CD4-positive, alpha-beta memory T cell (primary cell): ENCODE measurements around the gene KCNH6. TPM values are rescaled to one million over a fixed set of nuclear protein-coding genes. Genes with fewer than 3 reads are reported as not detected.

Experiments
- CTCF ChIA-PET: fragments of 350-600 bp; sonication (Branson Sonifier 250); formaldehyde crosslinking; loops from one replicate; lab custom pipeline; 2021; ENCODE audit warnings: inconsistent platforms; ENCODE audit not compliant: partially characterized antibody; lab: Charles Lee
- POLR2A ChIA-PET: fragments of 350-600 bp; sonication (Branson Sonifier 250); formaldehyde crosslinking; loops from one replicate; lab custom pipeline; 2021; ENCODE audit not compliant: partially characterized antibody; lab: Charles Lee
- DNase-seq, 5 donors: peaks; one replicate each; pipeline versions ENCODE4 v3.0.0 to v3.0.0-alpha.2; 2020 to 2022; ENCODE audit warnings: mixed read lengths in 1 of 5
- H3K27ac ChIP-seq: one replicate; pipeline ENCODE4 v1.7.0; 2013; ENCODE audit warnings: low read depth, low read length
- H3K27me3 ChIP-seq: 2 replicates; pipeline ENCODE4 v1.7.0; 2013; ENCODE audit warnings: mild to moderate bottlenecking, low read length, moderate library complexity; ENCODE audit not compliant: insufficient read depth
- H3K36me3 ChIP-seq: 2 replicates; pipeline ENCODE4 v1.7.0; 2013; ENCODE audit warnings: mild to moderate bottlenecking, low read length, moderate library complexity; ENCODE audit not compliant: insufficient read depth
- H3K4me1 ChIP-seq: 2 replicates; pipeline ENCODE4 v1.7.0; 2013; ENCODE audit warnings: mild to moderate bottlenecking, low read length, moderate library complexity; ENCODE audit not compliant: insufficient read depth
- H3K4me3 ChIP-seq, 2 donors: one replicate each; pipeline ENCODE4 v1.7.0; 2013; ENCODE audit warnings: low read length in 2 of 2, mild to moderate bottlenecking in 1 of 2
- H3K9me3 ChIP-seq, 2 donors: one replicate each; pipeline ENCODE4 v1.7.0; 2013; ENCODE audit warnings: low read length in 2 of 2, control low read depth in 1 of 2; ENCODE audit not compliant: control insufficient read depth in 1 of 2
- H3K27ac Mint-ChIP-seq, 7 donors: one replicate each; pipeline ENCODE4 v1.8.0; 2020 to 2021; ENCODE audit warnings: mixed read lengths in 7 of 7, mild to moderate bottlenecking in 6 of 7, inconsistent platforms in 3 of 7, moderate library complexity in 3 of 7
- H3K27me3 Mint-ChIP-seq, 2 donors: one replicate each; pipeline ENCODE4 v1.8.0; 2020 to 2021; ENCODE audit warnings: mixed read lengths in 2 of 2
- H3K36me3 Mint-ChIP-seq, 2 donors: one replicate each; pipeline ENCODE4 v1.8.0; 2020 to 2021; ENCODE audit warnings: mixed read lengths in 2 of 2, inconsistent platforms in 1 of 2, mild to moderate bottlenecking in 1 of 2
- H3K4me1 Mint-ChIP-seq, 4 donors: one replicate each; pipeline ENCODE4 v1.8.0; 2020 to 2021; ENCODE audit warnings: mixed read lengths in 4 of 4, mild to moderate bottlenecking in 1 of 4
- H3K4me3 Mint-ChIP-seq, 8 donors: one replicate each; pipeline ENCODE4 v1.8.0; 2020 to 2021; ENCODE audit warnings: mixed read lengths in 8 of 8, mild to moderate bottlenecking in 7 of 8, moderate library complexity in 6 of 8, inconsistent platforms in 3 of 8
- H3K9me3 Mint-ChIP-seq, 8 donors: one replicate each; pipeline ENCODE4 v1.8.0; 2020 to 2021; ENCODE audit warnings: mixed read lengths in 8 of 8, mild to moderate bottlenecking in 5 of 8, inconsistent platforms in 3 of 8, moderate library complexity in 1 of 8
- intact Hi-C: fragments of 100-400 bp; cut with micrococcal nuclease; formaldehyde crosslinking; loops from one replicate; pipeline ENCODE4 v1.15.1; 2023
- polyA plus RNA-seq, 2 donors: library from polyadenylated mRNA; unstranded; fragments of 300-500 nt; fragmentation: Illumina TruSeq; gene quantifications; one replicate each; pipeline ENCODE4 v1.2.3, GENCODE V29; 2021
- total RNA-seq, 2 experiments: library from RNA; stranded (reverse); gene quantifications; one replicate each; pipeline ENCODE4 v1.2.3, GENCODE V29; 2021

KCNH6 gene
- total and polyA plus RNA-seq, 4 experiments from 2014 or later = not detected

DNA sequence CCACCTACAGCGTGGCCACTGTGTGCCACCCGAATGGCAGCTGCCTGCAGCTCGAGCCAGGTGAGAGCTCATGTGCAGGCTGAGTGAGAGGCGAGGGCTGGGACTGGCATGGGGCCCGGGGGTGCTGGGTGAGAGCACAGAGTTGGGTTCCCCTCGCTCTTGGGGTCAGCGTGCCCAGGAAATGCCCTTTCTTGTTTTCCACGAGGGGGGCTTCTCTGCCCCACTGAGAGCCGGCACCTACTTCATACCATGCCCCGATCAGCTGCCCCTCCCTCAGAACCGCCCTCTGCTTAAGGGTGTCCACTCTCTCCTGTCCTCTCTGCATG lies 36.2 kb upstream of the KCNH6 start:
- DNase-seq = no peak
- Mint-ChIP-seq H3K4me1 (no peaks in the 10 kb centered on the region), H3K4me3 (no peak overlapping the region), H3K27ac (no peak overlapping the region), H3K9me3 (no peaks in the 10 kb centered on the region), H3K27me3 (no peaks in the 10 kb centered on the region), H3K36me3 (peaks cover 5 to 21% of the 10 kb centered on the region in 2 donors)
- POLR2A ChIA-PET = interaction anchor here (0.9 to 1.5 kb wide), 3 partner anchors 9 to 61 kb away, joined by 3 read pairs; no protein-coding TSS in a partner anchor
- H3K4me3 ChIP-seq = no peak overlapping the region
- no peaks in the 10 kb centered on the region for H3K9me3 ChIP-seq
- no peaks in the 10 kb centered on the region for H3K4me1 ChIP-seq
- CTCF ChIA-PET = interaction anchor here (0.6 to 1.4 kb wide), 4 partner anchors 9 to 125 kb away, joined by 3 read pairs; no protein-coding TSS in a partner anchor
- no peaks in the 10 kb centered on the region for H3K27me3 ChIP-seq
- intact Hi-C loops = no loop called here
- H3K27ac ChIP-seq = no peak overlapping the region
- no peaks in the 10 kb centered on the region for H3K36me3 ChIP-seq

DNA sequence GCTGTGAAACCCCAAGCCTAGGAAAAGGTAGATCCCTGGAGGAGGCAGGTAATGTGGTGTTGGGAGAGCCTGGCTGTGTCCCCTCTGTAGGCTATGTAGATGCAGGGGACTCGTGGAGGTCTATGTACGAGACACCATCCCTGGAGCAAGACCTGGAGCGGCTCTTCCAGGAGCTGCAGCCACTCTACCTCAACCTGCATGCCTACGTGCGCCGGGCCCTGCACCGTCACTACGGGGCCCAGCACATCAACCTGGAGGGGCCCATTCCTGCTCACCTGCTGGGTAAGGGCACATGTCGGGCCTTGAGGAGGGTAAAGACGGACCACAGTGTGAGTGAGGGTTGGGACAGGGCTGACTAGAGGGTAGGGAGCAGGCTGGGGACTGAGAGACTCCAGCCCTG lies 34.3 kb upstream of the KCNH6 start:
- H3K27ac ChIP-seq = no peak overlapping the region
- Mint-ChIP-seq H3K4me1 (no peaks in the 10 kb centered on the region), H3K9me3 (no peaks in the 10 kb centered on the region), H3K36me3 (peaks cover 0 to 12% of the 10 kb centered on the region in 2 donors), H3K4me3 (no peak overlapping the region), H3K27me3 (no peaks in the 10 kb centered on the region), H3K27ac (no peak overlapping the region)
- no peak overlapping the region for H3K4me3 ChIP-seq
- H3K27me3 ChIP-seq = no peaks in the 10 kb centered on the region
- intact Hi-C loops = no loop called here
- DNase-seq = no peak
- no peaks in the 10 kb centered on the region for H3K36me3 ChIP-seq
- ChIA-PET POLR2A (no interaction called here), CTCF (no interaction called here)
- no peaks in the 10 kb centered on the region for H3K4me1 ChIP-seq
- no peaks in the 10 kb centered on the region for H3K9me3 ChIP-seq

GRCh38 chr17:63489291-63489690 lies 33.9 kb upstream of the KCNH6 start:
- DNase-seq = no peak
- Histone ChIP-seq H3K36me3 (no peaks in the 10 kb centered on the region), H3K27me3 (no peaks in the 10 kb centered on the region), H3K9me3 (no peaks in the 10 kb centered on the region), H3K4me1 (no peaks in the 10 kb centered on the region), H3K4me3 (no peak overlapping the region), H3K27ac (no peak overlapping the region)
- no peaks in the 10 kb centered on the region for H3K4me1 Mint-ChIP-seq
- peaks cover 0 to 12% of the 10 kb centered on the region in 2 donors for H3K36me3 Mint-ChIP-seq
- intact Hi-C loops = no loop called here
- ChIA-PET CTCF (no interaction called here), POLR2A (no interaction called here)
- H3K4me3 Mint-ChIP-seq = no peak overlapping the region
- H3K27ac Mint-ChIP-seq = no peak overlapping the region
- H3K27me3 Mint-ChIP-seq = no peaks in the 10 kb centered on the region
- no peaks in the 10 kb centered on the region for H3K9me3 Mint-ChIP-seq

- no peaks in the 10 kb centered on the region for H3K9me3 Mint-ChIP-seq
These were observed 32.8 kb upstream of the KCNH6 start for GRCh38 chr17:63490329-63490728.

DNA sequence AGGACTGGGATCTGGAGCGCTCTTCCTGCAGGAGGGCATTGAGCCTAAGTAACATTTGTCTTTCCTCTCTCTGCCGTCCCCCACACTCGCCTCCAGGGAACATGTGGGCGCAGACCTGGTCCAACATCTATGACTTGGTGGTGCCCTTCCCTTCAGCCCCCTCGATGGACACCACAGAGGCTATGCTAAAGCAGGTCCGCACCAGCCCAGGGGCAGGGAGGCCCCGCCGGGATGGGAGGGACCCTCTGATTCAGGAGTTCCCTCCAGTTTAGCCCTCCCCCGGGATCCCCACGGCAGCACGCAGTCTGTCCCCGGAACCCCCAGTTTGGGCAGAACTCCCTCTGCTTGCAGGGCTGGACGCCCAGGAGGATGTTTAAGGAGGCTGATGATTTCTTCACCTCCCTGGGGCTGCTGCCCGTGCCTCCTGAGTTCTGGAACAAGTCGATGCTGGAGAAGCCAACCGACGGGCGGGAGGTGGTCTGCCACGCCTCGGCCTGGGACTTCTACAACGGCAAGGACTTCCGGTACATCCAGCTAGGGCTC lies 32.2 kb upstream of the KCNH6 start:
- Histone ChIP-seq H3K4me3 (no peak overlapping the region), H3K27me3 (no peaks in the 10 kb centered on the region), H3K36me3 (no peaks in the 10 kb centered on the region), H3K9me3 (no peaks in the 10 kb centered on the region), H3K4me1 (no peaks in the 10 kb centered on the region), H3K27ac (no peak overlapping the region)
- no peak overlapping the region for H3K4me3 Mint-ChIP-seq
- CTCF ChIA-PET = interaction anchor here (1.7 kb wide), 1 partner anchor 12 kb away, joined by 7 read pairs; no protein-coding TSS in a partner anchor
- intact Hi-C loops = no loop called here
- no peaks in the 10 kb centered on the region for H3K4me1 Mint-ChIP-seq
- no peaks in the 10 kb centered on the region for H3K27me3 Mint-ChIP-seq
- H3K27ac Mint-ChIP-seq = no peak overlapping the region
- H3K9me3 Mint-ChIP-seq = no peaks in the 10 kb centered on the region
- H3K36me3 Mint-ChIP-seq = peaks cover 0 to 9% of the 10 kb centered on the region in 2 donors
- POLR2A ChIA-PET = no interaction called here
- no peak for DNase-seq

More at GRCh38 chr17:63490329-63490728, 32.8 kb upstream of the KCNH6 start:
- H3K4me1 Mint-ChIP-seq = no peaks in the 10 kb centered on the region
- H3K27ac Mint-ChIP-seq = peak overlapping the region in 1 of 7 donors; percentile 11
- Histone ChIP-seq H3K9me3 (no peaks in the 10 kb centered on the region), H3K27ac (no peak overlapping the region), H3K36me3 (no peaks in the 10 kb centered on the region), H3K27me3 (no peaks in the 10 kb centered on the region), H3K4me3 (no peak overlapping the region), H3K4me1 (no peaks in the 10 kb centered on the region)
- H3K4me3 Mint-ChIP-seq = no peak overlapping the region
- H3K36me3 Mint-ChIP-seq = peaks cover 0 to 12% of the 10 kb centered on the region in 2 donors
- POLR2A ChIA-PET = no interaction called here
- intact Hi-C loops = no loop called here
- no peaks in the 10 kb centered on the region for H3K27me3 Mint-ChIP-seq
- no peak for DNase-seq
- CTCF ChIA-PET = no interaction called here

DNA sequence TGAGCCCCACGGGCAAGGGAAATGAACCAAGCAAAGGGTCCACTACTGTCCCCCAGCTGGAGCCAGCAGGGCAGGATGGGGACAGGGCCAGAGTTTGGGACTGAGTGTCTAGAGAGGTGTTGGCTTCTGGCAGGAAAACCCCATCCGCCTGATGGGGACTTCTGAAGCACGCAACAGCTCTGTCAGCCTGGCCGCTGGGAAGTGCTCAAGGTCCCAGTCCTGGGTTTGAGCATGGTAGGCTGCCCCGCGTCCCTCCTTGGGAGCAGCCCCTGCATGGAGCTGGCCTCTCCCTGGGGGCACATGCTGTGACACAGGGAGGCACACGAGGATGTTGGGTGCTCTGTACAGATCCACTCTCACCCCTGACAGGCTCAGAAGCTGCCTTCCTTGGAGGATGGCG lies 31.7 kb upstream of the KCNH6 start:
- Mint-ChIP-seq H3K9me3 (no peaks in the 10 kb centered on the region), H3K36me3 (peaks cover 0 to 6% of the 10 kb centered on the region in 2 donors), H3K27me3 (no peaks in the 10 kb centered on the region), H3K4me1 (no peaks in the 10 kb centered on the region), H3K27ac (no peak overlapping the region), H3K4me3 (no peak overlapping the region)
- Histone ChIP-seq H3K4me1 (no peaks in the 10 kb centered on the region), H3K27ac (no peak overlapping the region), H3K36me3 (no peaks in the 10 kb centered on the region), H3K4me3 (no peak overlapping the region), H3K9me3 (no peaks in the 10 kb centered on the region), H3K27me3 (no peaks in the 10 kb centered on the region)
- ChIA-PET POLR2A (no interaction called here), CTCF (interaction anchor here (1.7 kb wide), 1 partner anchor 12 kb away, joined by 7 read pairs; no protein-coding TSS in a partner anchor)
- DNase-seq = no peak
- intact Hi-C loops = no loop called here

DNA sequence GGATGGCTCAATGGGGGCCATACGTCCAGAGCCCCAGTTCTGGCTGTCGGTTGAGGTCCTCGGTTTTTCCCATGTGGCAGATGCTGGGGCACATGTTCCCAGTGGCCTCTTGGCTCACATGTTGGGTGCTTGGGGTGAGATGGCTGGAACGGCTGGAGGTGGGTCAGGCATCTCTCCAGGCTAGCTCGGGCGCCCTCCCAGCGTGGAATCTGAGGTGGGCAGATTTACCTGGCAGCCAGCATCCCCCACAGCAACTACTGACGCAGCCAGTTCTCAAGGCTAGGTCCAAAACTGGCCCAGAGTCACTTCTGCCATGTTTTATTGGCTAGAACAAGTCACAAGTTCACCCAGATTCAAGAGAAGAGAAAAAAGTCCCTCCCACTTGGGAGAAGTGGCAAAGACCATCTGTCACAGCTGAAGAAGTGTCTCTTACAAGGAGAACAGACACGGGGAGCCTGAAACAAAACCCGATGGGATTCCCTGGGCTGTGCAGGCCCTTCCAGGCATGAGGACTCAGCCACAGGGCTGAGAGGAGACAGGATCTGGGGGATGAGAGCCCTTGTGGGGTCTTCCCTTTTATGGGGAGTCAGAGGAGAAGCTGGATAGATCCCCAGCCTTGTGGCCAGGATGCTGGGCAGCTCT lies 31.1 kb upstream of the KCNH6 start:
- no peaks in the 10 kb centered on the region for H3K27me3 Mint-ChIP-seq
- Histone ChIP-seq H3K9me3 (no peaks in the 10 kb centered on the region), H3K4me3 (no peak overlapping the region), H3K27me3 (no peaks in the 10 kb centered on the region), H3K36me3 (no peaks in the 10 kb centered on the region), H3K4me1 (no peaks in the 10 kb centered on the region), H3K27ac (no peak overlapping the region)
- ChIA-PET CTCF (interaction anchor here (1.7 kb wide), 1 partner anchor 13 kb away, joined by 7 read pairs; no protein-coding TSS in a partner anchor), POLR2A (no interaction called here)
- no peaks in the 10 kb centered on the region for H3K9me3 Mint-ChIP-seq
- intact Hi-C loops = no loop called here
- H3K4me1 Mint-ChIP-seq = no peaks in the 10 kb centered on the region
- DNase-seq = no peak
- H3K36me3 Mint-ChIP-seq = peaks cover 0 to 6% of the 10 kb centered on the region in 2 donors
- no peak overlapping the region for H3K27ac Mint-ChIP-seq
- H3K4me3 Mint-ChIP-seq = no peak overlapping the region
